HG02610 (cell line): ENCODE data around the gene GALNT10.

ENCODE experiments used
- ATAC-seq: cut with Tn5 transposase; IDR thresholded peaks from one replicate; pipeline ENCODE4 v1.9.1; 2021; ENCODE audit warnings: mild to moderate bottlenecking, moderate library complexity; ENCODE audit not compliant: unreplicated experiment

The GALNT10 gene

GRCh38 chr5:154428208-154428607 is 237.7 kb downstream of the GALNT10 start:
- ATAC-seq = no peak

GRCh38 chr5:154429341-154429740 is 238.8 kb downstream of the GALNT10 start:
- no peak for ATAC-seq

- no peak for ATAC-seq
Observed at GRCh38 chr5:154430466-154430865, 239.9 kb downstream of the GALNT10 start.

GRCh38 chr5:154430961-154431630 is 240.6 kb downstream of the GALNT10 start:
- no peak for ATAC-seq

GRCh38 chr5:154435226-154435625 is 244.7 kb downstream of the GALNT10 start:
- ATAC-seq = no peak

GRCh38 chr5:154437281-154437965 is 246.9 kb downstream of the GALNT10 start:
- no peak for ATAC-seq

- no peak for ATAC-seq
Observed at GRCh38 chr5:154440540-154440939, 250.0 kb downstream of the GALNT10 start.

GRCh38 chr5:154442801-154443200 is 252.3 kb downstream of the GALNT10 start:
- no peak for ATAC-seq

- no peak for ATAC-seq
Observed at GRCh38 chr5:154444556-154445421, 254.3 kb downstream of the GALNT10 start.

GRCh38 chr5:154445422-154446194 is 255.1 kb downstream of the GALNT10 start, which contains the start of gene SAP30L:
SAP30L (plus strand) TSS chr5:154445997; CDS start chr5:154446605, 608 bp downstream.
- peak; percentile 96 for ATAC-seq

GRCh38 chr5:154446195-154447088 is 255.9 kb downstream of the GALNT10 start:
- no peak for ATAC-seq

GRCh38 chr5:154447089-154447725 is 256.7 kb downstream of the GALNT10 start:
- no peak for ATAC-seq

GRCh38 chr5:154449786-154450185 is 259.3 kb downstream of the GALNT10 start:
- ATAC-seq = no peak

GRCh38 chr5:154451957-154452356 is 261.4 kb downstream of the GALNT10 start:
- ATAC-seq = no peak

- no peak for ATAC-seq
Observed at GRCh38 chr5:154455585-154455984, 265.1 kb downstream of the GALNT10 start.

GRCh38 chr5:154456540-154456939 is 266.0 kb downstream of the GALNT10 start:
- ATAC-seq = no peak

GRCh38 chr5:154459015-154459414 is 268.5 kb downstream of the GALNT10 start:
- ATAC-seq = no peak

- no peak for ATAC-seq
Observed at GRCh38 chr5:154460172-154460571, 269.6 kb downstream of the GALNT10 start.

- no peak for ATAC-seq
Observed at GRCh38 chr5:154461531-154461930, 271.0 kb downstream of the GALNT10 start.
